Cortex of kidney (tissue), 1 donor: ENCODE data around the gene ATP12A.
"Not testable (repeated sequence)": the region's sequence is repeated elsewhere in the genome, so short reads cannot be mapped to it uniquely, and the experiment has no call there.

Source experiments
- DNase-seq: peaks from one replicate; lab custom pipeline; 2025; lab: John Stamatoyannopoulos, UW

ATP12A gene

GRCh38 chr13:24688950-24689349 lies 8.7 kb downstream of the ATP12A start:
- no peak for DNase-seq

- DNase-seq: no peak
Measured at GRCh38 chr13:24691381-24691780, 11.2 kb downstream of the ATP12A start.

- no peak for DNase-seq
Measured at GRCh38 chr13:24692561-24692960, 12.4 kb downstream of the ATP12A start.

- DNase-seq: no peak
Measured at GRCh38 chr13:24693862-24694471, 13.8 kb downstream of the ATP12A start.

- DNase-seq: no peak
Measured at GRCh38 chr13:24694907-24695306, 14.7 kb downstream of the ATP12A start.

GRCh38 chr13:24698686-24699085 lies 18.5 kb downstream of the ATP12A start:
- DNase-seq: no peak

- DNase-seq: no peak
Measured at GRCh38 chr13:24699541-24699940, 19.3 kb downstream of the ATP12A start.

- no peak for DNase-seq
Measured at GRCh38 chr13:24700539-24700938, 20.3 kb downstream of the ATP12A start.

- no peak for DNase-seq
Measured at GRCh38 chr13:24706886-24707585, 26.8 kb downstream of the ATP12A start.

GRCh38 chr13:24709186-24709913 lies 29.1 kb downstream of the ATP12A start:
- no peak for DNase-seq

GRCh38 chr13:24713022-24713421 lies 32.8 kb downstream of the ATP12A start:
- no peak for DNase-seq

GRCh38 chr13:24716011-24716410 lies 35.8 kb downstream of the ATP12A start:
- DNase-seq: no peak

GRCh38 chr13:24716446-24716845 lies 36.2 kb downstream of the ATP12A start:
- no peak for DNase-seq

GRCh38 chr13:24717217-24717616 lies 37.0 kb downstream of the ATP12A start:
- no peak for DNase-seq

- DNase-seq: no peak
Measured at GRCh38 chr13:24718192-24718965, 38.2 kb downstream of the ATP12A start.

- DNase-seq: no peak
Measured at GRCh38 chr13:24719139-24719538, 38.9 kb downstream of the ATP12A start.

GRCh38 chr13:24723206-24723605 lies 43.0 kb downstream of the ATP12A start:
- no peak for DNase-seq

- no peak for DNase-seq
Measured at GRCh38 chr13:24724714-24725113, 44.5 kb downstream of the ATP12A start.

GRCh38 chr13:24725379-24725778 lies 45.2 kb downstream of the ATP12A start:
- DNase-seq: no peak

GRCh38 chr13:24727731-24728601 lies 47.8 kb downstream of the ATP12A start:
- DNase-seq: no peak

- not testable (repeated sequence) for DNase-seq
Measured at GRCh38 chr13:24730873-24731567, 50.8 kb downstream of the ATP12A start.
